ENCODE results near the gene CDKN1C. TPM values are rescaled to one million over a fixed set of nuclear protein-coding genes. Genes with fewer than 3 reads are reported as not detected.

CDKN1C gene
- total and polyA plus RNA-seq, 4 donors: 2.6 to 10.2 (median 3.5) TPM

GRCh38 chr11:2835751-2836150 lies 49.8 kb downstream of the CDKN1C start (continued):
- TF ChIP-seq REST (IDR thresholded peaks at IDR 0.05): no peak
- no peak for TF ChIP-seq RXRA (IDR thresholded peaks at IDR 0.05)
- TF ChIP-seq EGR1 (IDR thresholded peaks at IDR 0.05; ENCODE audit: low read depth in 2 of 2): no peak
- TF ChIP-seq NR2F2 (IDR thresholded peaks at IDR 0.05): no peak

- no peaks in the 10 kb centered on the region for H3K9me3 ChIP-seq (ENCODE audit: control insufficient read depth in 4 of 4, low read length in 3 of 4)
- H3K36me3 ChIP-seq (ENCODE audit: control insufficient read depth in 4 of 4, insufficient read depth in 3 of 4, low read depth in 1 of 4, low read length in 3 of 4): no peaks in the 10 kb centered on the region
- TF ChIP-seq FOXA2 (IDR thresholded peaks at IDR 0.05) (no peak), JUND (IDR thresholded peaks at IDR 0.05) (no peak), ZBTB33 (IDR thresholded peaks at IDR 0.05) (no peak), SP1 (IDR thresholded peaks at IDR 0.05) (no peak), GABPA (IDR thresholded peaks at IDR 0.05 in 1 of 2, conservative IDR thresholded peaks at IDR 0.05 in 1 of 2) (no peak), HNF4A (conservative IDR thresholded peaks at IDR 0.05) (no peak), ATF3 (IDR thresholded peaks at IDR 0.05) (no peak), MAX (IDR thresholded peaks at IDR 0.05) (no peak), REST (IDR thresholded peaks at IDR 0.05) (no peak), RXRA (IDR thresholded peaks at IDR 0.05) (no peak), CTCF (IDR thresholded peaks at IDR 0.05; ENCODE audit: low read depth, low read length, missing input control) (no peak), TAF1 (conservative IDR thresholded peaks at IDR 0.05) (no peak), HNF4G (IDR thresholded peaks at IDR 0.05) (no peak), NR2F2 (IDR thresholded peaks at IDR 0.05) (no peak), YY1 (IDR thresholded peaks at IDR 0.05) (no peak), FOXA1 (IDR thresholded peaks at IDR 0.05) (no peak)
- H3K9ac ChIP-seq (ENCODE audit: low read depth in 1 of 2, low read length in 2 of 2): no peak overlapping the region
- H3K4me3 ChIP-seq (ENCODE audit: low read depth in 1 of 3, low read length in 3 of 3): no peak overlapping the region
- H3K27ac ChIP-seq (ENCODE audit: low read depth in 1 of 2, low read length in 2 of 2): no peak overlapping the region
- no peaks in the 10 kb centered on the region for H3K27me3 ChIP-seq (ENCODE audit: control insufficient read depth in 4 of 4, insufficient read depth in 4 of 4, low read length in 3 of 4)
- WGBS: 88% methylated on average over 6 of the region's 6 CpGs
- H3K4me1 ChIP-seq (ENCODE audit: control insufficient read depth in 4 of 4, insufficient read depth in 4 of 4, low read length in 3 of 4): no peaks in the 10 kb centered on the region
- no peak for DNase-seq (ENCODE audit: low spot score)
Observed at GRCh38 chr11:2835296-2835695, 50.3 kb downstream of the CDKN1C start.

Measured in liver (tissue), 9 donors.